Measurements from ENCODE around the gene CNTROB. TPM values are rescaled to one million over a fixed set of nuclear protein-coding genes. Genes with fewer than 3 reads are reported as not detected.

The CNTROB gene
- total and polyA plus RNA-seq, 10 of the 15 experiments (the other 5 are each of a cell fraction or from before 2014, with no cell fraction given): 2.0 to 36.2 (median 28.2) TPM

DNA sequence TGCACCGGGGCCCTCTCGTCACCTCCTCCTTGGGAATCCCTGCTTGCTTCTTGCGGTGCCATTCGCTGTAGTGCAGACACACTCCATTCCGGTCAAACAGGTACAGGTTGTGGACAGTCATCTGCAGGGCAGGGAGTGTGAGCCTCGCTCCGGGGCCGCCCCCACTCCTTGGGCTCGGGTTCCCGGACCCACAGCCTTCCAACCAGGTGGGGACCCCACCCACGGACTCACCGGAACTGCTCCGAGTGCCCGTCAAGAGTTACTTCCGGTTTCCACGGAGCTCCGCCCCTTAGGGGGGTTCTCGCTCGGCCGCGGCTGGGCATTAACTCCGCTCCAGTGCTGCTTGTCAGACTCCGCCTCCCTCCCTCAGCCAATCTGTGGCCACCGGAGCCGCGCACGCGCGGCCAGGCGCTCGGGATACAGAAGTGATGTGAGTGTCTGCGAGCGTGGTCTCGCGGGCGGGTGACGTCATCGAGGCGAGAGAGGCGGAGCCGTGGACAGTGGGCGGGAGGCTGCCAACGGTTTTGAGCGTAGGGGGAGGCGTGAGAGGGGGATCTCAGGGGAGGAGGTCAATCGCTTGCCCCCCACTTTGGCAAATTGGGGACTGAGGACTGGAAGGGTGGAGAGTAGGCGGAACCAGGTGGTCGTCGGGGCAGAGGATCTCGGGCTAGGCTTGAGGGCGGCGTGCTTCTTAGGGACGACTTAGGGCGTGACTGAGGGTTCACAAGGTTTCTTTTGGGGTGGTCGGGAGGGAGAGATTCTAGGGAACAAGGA, at the start of gene CNTROB, which contains the start of gene TRAPPC1 (continued):
- TF ChIP-seq ZBTB4 (CRISPR knock-in tag; IDR thresholded peaks at IDR 0.05): peak; percentile 86
- no peak for TF ChIP-seq CBX5 (IDR thresholded peaks at IDR 0.05; ENCODE audit: low read depth)
- TF ChIP-seq ZNF274 (IDR thresholded peaks at IDR 0.05; ENCODE audit: insufficient read depth, insufficient read length): no peak
- TF ChIP-seq TCF7 (IDR thresholded peaks at IDR 0.05; ENCODE audit: borderline replicate concordance): no peak
- peak; percentile 95 for TF ChIP-seq CREB1 (IDR thresholded peaks at IDR 0.05; ENCODE audit: low read depth)
- TF ChIP-seq POLR2A (IDR thresholded peaks at IDR 0.05; ENCODE audit: low read depth, low read length): peak; percentile 92
- TF ChIP-seq EED (IDR thresholded peaks at IDR 0.05; ENCODE audit: low read depth): no peak
- no peak for TF ChIP-seq NFIC (IDR thresholded peaks at IDR 0.05; ENCODE audit: low read depth, low read length)
- no peak for TF ChIP-seq ZNF384 (IDR thresholded peaks at IDR 0.05; ENCODE audit: borderline replicate concordance, low read depth, low read length)
- TF ChIP-seq PAX5 (IDR thresholded peaks at IDR 0.05; ENCODE audit: borderline replicate concordance, low read depth, low read length): peak; percentile 62; the same call in 1 of the 2 replicates
- TF ChIP-seq CHD1 (IDR thresholded peaks at IDR 0.05; ENCODE audit: low read depth, low read length): no peak
- TF ChIP-seq IKZF2 (IDR thresholded peaks at IDR 0.05): peak in 1 of 2 experiments; percentile 47; a peak in 2 of 4 replicates
- TF ChIP-seq, protein P1, sequence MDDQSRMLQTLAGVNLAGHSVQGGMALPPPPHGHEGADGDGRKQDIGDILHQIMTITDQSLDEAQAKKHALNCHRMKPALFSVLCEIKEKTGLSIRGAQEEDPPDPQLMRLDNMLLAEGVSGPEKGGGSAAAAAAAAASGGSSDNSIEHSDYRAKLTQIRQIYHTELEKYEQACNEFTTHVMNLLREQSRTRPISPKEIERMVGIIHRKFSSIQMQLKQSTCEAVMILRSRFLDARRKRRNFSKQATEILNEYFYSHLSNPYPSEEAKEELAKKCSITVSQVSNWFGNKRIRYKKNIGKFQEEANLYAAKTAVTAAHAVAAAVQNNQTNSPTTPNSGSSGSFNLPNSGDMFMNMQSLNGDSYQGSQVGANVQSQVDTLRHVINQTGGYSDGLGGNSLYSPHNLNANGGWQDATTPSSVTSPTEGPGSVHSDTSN (IDR thresholded peaks at IDR 0.05; ENCODE audit: insufficient replicate concordance, low read depth, low read length): peak; percentile 88
- TF ChIP-seq TBL1XR1 (IDR thresholded peaks at IDR 0.05; ENCODE audit: low read depth, low read length): no peak
- TF ChIP-seq NFYB (IDR thresholded peaks at IDR 0.05; ENCODE audit: insufficient read depth, low read depth, low read length): peak; percentile 80; the same call in 1 of the 2 replicates
- no peak for TF ChIP-seq SPI1 (IDR thresholded peaks at IDR 0.05; ENCODE audit: borderline replicate concordance, insufficient read depth, low read depth, low read length)
- TF ChIP-seq, protein P2, sequence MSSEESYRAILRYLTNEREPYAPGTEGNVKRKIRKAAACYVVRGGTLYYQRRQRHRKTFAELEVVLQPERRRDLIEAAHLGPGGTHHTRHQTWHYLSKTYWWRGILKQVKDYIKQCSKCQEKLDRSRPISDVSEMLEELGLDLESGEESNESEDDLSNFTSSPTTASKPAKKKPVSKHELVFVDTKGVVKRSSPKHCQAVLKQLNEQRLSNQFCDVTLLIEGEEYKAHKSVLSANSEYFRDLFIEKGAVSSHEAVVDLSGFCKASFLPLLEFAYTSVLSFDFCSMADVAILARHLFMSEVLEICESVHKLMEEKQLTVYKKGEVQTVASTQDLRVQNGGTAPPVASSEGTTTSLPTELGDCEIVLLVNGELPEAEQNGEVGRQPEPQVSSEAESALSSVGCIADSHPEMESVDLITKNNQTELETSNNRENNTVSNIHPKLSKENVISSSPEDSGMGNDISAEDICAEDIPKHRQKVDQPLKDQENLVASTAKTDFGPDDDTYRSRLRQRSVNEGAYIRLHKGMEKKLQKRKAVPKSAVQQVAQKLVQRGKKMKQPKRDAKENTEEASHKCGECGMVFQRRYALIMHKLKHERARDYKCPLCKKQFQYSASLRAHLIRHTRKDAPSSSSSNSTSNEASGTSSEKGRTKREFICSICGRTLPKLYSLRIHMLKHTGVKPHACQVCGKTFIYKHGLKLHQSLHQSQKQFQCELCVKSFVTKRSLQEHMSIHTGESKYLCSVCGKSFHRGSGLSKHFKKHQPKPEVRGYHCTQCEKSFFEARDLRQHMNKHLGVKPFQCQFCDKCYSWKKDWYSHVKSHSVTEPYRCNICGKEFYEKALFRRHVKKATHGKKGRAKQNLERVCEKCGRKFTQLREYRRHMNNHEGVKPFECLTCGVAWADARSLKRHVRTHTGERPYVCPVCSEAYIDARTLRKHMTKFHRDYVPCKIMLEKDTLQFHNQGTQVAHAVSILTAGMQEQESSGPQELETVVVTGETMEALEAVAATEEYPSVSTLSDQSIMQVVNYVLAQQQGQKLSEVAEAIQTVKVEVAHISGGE (CRISPR knock-in tag; IDR thresholded peaks at IDR 0.05): no peak
- no peak for TF ChIP-seq SIX5 (IDR thresholded peaks at IDR 0.05; ENCODE audit: low read depth, low read length, severe bottlenecking)
- TF ChIP-seq NRF1 (conservative IDR thresholded peaks at IDR 0.05; ENCODE audit: low read depth, low read length): peak; percentile 90
- TF ChIP-seq ZNF207 (IDR thresholded peaks at IDR 0.05; ENCODE audit: borderline replicate concordance): 0 out of 2 replicates have a peak, but pooled peaks have one; percentile 45
- no peak for TF ChIP-seq ZNF622 (IDR thresholded peaks at IDR 0.05)
- TF ChIP-seq NR2C1 (IDR thresholded peaks at IDR 0.05): peak; percentile 73; the same call in 1 of the 2 replicates
